PFSK-1 (cell line): Measurements from ENCODE around the gene DISC1.

ENCODE experiments used
- FOXP2 ChIP-seq: optimal IDR thresholded peaks from 2 replicates; pipeline ENCODE3; 2011; ENCODE audit warnings: borderline replicate concordance, control low read depth, inconsistent platforms; ENCODE audit not compliant: insufficient read depth; ENCODE audit errors: extremely low read length, extremely low read depth
- POLR2AphosphoS5 ChIP-seq: IDR thresholded peaks from 2 replicates; pipeline ENCODE4 v1.6.1; 2012; ENCODE audit warnings: low read depth, mild to moderate bottlenecking, control low read depth, low read length, moderate library complexity
- REST ChIP-seq, 2 experiments: IDR thresholded peaks; 2 replicates each; pipeline versions ENCODE4 v1.6.1 to v1.8.0; 2011 to 2012; ENCODE audit warnings: low read depth in 2 of 2, low read length in 2 of 2, control low read depth in 1 of 2, inconsistent platforms in 1 of 2, mild to moderate bottlenecking in 1 of 2, moderate library complexity in 1 of 2; ENCODE audit not compliant: insufficient read depth in 1 of 2
- SIN3A ChIP-seq: IDR thresholded peaks from 2 replicates; pipeline ENCODE4 v1.6.1; 2012; ENCODE audit warnings: mild to moderate bottlenecking, low read length, moderate library complexity, borderline replicate concordance; ENCODE audit not compliant: insufficient read depth
- TAF1 ChIP-seq: IDR thresholded peaks from 2 replicates; pipeline ENCODE4 v1.6.1; 2012; ENCODE audit warnings: low read length, control low read depth, borderline replicate concordance; ENCODE audit not compliant: insufficient read depth

DNA sequence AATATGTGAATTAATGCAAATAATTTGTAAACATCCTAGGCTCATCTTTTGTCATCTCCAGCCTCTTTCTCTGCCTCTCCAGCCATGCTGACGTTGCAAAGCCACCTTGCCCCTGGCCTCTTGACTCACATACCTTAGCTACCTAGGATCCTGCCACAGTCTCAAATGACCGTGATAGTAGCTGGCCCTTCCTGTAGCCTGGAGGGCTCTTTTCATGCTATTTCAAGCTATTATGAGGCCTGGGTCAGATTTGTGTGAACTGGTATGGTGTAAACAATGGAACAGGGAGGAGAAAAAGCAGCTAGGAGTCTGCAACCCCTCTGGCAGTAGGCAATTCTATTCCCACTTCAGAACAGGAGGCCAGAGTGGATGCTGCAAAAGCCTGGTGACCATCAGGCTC is 337.7 kb downstream of the DISC1 start:
- TF ChIP-seq TAF1 (no peak), POLR2AphosphoS5 (no peak), REST (IDR thresholded peaks at IDR 0.05; ENCODE audit: insufficient read depth in 1 of 2, low read depth in 2 of 2, low read length in 2 of 2) (no peak), SIN3A (no peak), FOXP2 (no peak)
